PC-9 (cell line): Measurements from ENCODE around the gene DIS3L.

ENCODE experiments used
- CTCF ChIP-seq: fragments of 200-600 bp; sonication (generic); conservative IDR thresholded peaks from 2 replicates; pipeline ENCODE4 v1.6.1; 2017; ENCODE audit warnings: mixed run types, antibody characterized with exemption, mild to moderate bottlenecking, moderate library complexity
- EZH2 ChIP-seq: fragments of 200-600 bp; sonication (generic); IDR thresholded peaks from 2 replicates; pipeline ENCODE4 v1.8.0; 2017; ENCODE audit warnings: antibody characterized with exemption, low read depth

- TF ChIP-seq CTCF (no peak), EZH2 (no peak)
These were observed 35.4 kb downstream of the DIS3L start for GRCh38 chr15:66328771-66329170.
